Measurements from ENCODE around the gene UNC13B.

DNA sequence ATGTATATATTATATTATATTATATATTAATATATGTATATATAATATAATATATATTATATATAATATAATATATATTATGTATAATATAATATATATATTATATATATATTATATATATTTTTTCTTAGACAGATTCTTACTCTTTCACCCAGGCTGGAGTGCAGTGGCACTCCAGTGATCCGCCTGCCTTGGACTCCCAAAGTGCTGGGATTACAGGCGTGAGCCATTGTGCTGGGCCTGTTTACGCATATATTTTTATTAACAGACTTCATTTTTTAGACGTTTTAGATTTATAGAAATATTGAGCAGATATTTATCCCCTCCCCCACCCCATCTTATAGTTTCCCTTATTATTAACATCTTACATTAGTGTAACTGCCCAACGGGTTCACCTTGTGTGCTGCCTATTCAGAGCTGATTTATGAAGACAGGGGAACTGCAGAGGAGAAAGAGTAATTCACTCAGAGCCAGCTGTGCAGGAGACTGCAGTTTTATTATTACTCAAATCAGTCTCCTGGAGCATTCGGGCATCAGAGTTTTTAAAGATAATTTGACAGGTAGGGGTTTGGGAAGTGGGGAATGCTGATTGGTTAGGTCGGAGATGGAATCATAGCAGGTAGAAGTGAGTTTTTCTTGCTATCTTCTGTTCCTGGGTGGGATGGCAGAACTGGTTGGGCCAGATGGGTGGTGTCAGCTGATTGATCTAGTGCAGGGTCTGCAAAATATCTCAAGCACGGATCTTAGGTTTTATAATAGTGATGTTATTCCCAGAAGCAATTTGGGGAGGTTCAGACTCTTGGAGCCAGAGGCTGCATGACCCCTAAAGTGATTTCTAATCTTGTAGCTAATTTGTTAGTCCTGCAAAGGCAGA lies 93.4 kb downstream of the UNC13B start:
- TF ChIP-seq SIN3A (IDR thresholded peaks at IDR 0.05; ENCODE audit: borderline replicate concordance, insufficient read depth, low read length), result no peak
- no peak for TF ChIP-seq POLR2AphosphoS5 (IDR thresholded peaks at IDR 0.05; ENCODE audit: low read depth, low read length)
- TF ChIP-seq, protein P1, sequence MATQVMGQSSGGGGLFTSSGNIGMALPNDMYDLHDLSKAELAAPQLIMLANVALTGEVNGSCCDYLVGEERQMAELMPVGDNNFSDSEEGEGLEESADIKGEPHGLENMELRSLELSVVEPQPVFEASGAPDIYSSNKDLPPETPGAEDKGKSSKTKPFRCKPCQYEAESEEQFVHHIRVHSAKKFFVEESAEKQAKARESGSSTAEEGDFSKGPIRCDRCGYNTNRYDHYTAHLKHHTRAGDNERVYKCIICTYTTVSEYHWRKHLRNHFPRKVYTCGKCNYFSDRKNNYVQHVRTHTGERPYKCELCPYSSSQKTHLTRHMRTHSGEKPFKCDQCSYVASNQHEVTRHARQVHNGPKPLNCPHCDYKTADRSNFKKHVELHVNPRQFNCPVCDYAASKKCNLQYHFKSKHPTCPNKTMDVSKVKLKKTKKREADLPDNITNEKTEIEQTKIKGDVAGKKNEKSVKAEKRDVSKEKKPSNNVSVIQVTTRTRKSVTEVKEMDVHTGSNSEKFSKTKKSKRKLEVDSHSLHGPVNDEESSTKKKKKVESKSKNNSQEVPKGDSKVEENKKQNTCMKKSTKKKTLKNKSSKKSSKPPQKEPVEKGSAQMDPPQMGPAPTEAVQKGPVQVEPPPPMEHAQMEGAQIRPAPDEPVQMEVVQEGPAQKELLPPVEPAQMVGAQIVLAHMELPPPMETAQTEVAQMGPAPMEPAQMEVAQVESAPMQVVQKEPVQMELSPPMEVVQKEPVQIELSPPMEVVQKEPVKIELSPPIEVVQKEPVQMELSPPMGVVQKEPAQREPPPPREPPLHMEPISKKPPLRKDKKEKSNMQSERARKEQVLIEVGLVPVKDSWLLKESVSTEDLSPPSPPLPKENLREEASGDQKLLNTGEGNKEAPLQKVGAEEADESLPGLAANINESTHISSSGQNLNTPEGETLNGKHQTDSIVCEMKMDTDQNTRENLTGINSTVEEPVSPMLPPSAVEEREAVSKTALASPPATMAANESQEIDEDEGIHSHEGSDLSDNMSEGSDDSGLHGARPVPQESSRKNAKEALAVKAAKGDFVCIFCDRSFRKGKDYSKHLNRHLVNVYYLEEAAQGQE (IDR thresholded peaks at IDR 0.05; ENCODE audit: insufficient read depth in 1 of 2, low read depth in 2 of 2, low read length in 2 of 2), result no peak
- no peak for TF ChIP-seq TAF1 (IDR thresholded peaks at IDR 0.05; ENCODE audit: borderline replicate concordance, insufficient read depth, low read length)
- no peak for TF ChIP-seq FOXP2 (optimal IDR thresholded peaks at IDR 0.05; ENCODE audit: borderline replicate concordance, extremely low read depth, extremely low read length, insufficient read depth)
